SJSA1 (cell line): ENCODE results near the gene PRPH2. TPM values are rescaled to one million over a fixed set of nuclear protein-coding genes. Genes with fewer than 3 reads are reported as not detected.
"Not testable (repeated sequence)": the region's sequence is repeated elsewhere in the genome, so short reads cannot be mapped to it uniquely, and the experiment has no call there.

Source experiments
- DNase-seq, 2 experiments: peaks; one replicate each; pipeline ENCODE4 v3.0.0-alpha.2; 2015 to 2020; ENCODE audit warnings: low spot score in 2 of 2, low read depth in 1 of 2
- H3K27ac ChIP-seq: fragments of 250-450 bp; sonication (Bioruptor Pico); 2 replicates; pipeline ENCODE4 v1.5.1; 2020; ENCODE audit warnings: mild to moderate bottlenecking, moderate library complexity
- H3K27me3 ChIP-seq: fragments of 250-450 bp; sonication (Bioruptor Pico); replicated peaks from 2 replicates; pipeline ENCODE4 v1.5.1; 2020; ENCODE audit warnings: mild to moderate bottlenecking, moderate library complexity
- H3K36me3 ChIP-seq: fragments of 250-450 bp; sonication (Bioruptor Pico); 2 replicates; pipeline ENCODE4 v1.5.1; 2020; ENCODE audit warnings: mild to moderate bottlenecking
- H3K4me1 ChIP-seq: fragments of 250-450 bp; sonication (Bioruptor Pico); replicated peaks from 2 replicates; pipeline ENCODE4 v1.6.1; 2021; ENCODE audit warnings: mild to moderate bottlenecking
- H3K4me3 ChIP-seq: fragments of 250-450 bp; sonication (Bioruptor Pico); 2 replicates; pipeline ENCODE4 v1.5.1; 2020; ENCODE audit warnings: mild to moderate bottlenecking
- H3K9me3 ChIP-seq: fragments of 250-450 bp; sonication (Bioruptor Pico); replicated peaks from 2 replicates; pipeline ENCODE4 v1.5.1; 2020; ENCODE audit warnings: mild to moderate bottlenecking
- total RNA-seq: library from RNA; depleted of rRNA; stranded (reverse); fragments of >200 nt; shearing (Covaris generic); gene quantifications from 2 replicates; pipeline ENCODE4 v1.2.3, GENCODE V29; 2014

The PRPH2 gene
- total RNA-seq, 1 experiment from 2014 or later = not detected

DNA sequence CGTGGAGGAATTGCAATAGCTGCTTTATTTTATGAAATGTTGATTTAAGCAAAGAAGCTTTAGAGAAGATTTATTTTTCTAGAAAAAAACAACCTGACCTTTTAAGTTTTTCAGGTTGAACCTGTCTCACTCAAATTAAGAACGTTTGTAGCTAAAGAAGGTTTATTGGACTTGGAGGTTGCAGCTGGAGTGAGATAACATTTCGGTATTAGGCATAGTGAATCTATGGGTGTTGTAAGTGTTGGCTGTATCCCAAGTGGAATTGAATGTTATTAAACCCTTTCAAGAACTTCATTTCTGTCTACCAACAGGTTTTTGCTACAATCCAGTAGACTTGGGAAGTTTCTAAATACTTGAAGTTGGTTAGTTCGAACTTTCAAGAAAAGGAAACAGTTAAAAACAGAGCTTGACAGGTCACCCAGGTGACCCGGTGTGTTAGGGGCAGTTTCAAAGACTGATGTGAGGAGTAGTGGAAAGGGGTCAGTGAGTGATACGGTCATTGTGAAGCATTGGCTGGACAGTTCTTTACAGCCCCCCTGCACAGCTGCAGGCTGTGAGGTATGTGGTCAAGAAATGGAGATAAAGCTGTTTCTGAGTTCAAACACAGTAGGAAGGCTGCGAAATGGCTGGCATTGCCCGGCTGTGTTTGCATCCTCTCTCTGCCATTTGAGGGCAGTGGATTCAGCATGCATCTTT, 26.0 kb upstream of the PRPH2 start:
- H3K27ac ChIP-seq = no peak overlapping the region
- H3K9me3 ChIP-seq = no peaks in the 10 kb centered on the region

DNA sequence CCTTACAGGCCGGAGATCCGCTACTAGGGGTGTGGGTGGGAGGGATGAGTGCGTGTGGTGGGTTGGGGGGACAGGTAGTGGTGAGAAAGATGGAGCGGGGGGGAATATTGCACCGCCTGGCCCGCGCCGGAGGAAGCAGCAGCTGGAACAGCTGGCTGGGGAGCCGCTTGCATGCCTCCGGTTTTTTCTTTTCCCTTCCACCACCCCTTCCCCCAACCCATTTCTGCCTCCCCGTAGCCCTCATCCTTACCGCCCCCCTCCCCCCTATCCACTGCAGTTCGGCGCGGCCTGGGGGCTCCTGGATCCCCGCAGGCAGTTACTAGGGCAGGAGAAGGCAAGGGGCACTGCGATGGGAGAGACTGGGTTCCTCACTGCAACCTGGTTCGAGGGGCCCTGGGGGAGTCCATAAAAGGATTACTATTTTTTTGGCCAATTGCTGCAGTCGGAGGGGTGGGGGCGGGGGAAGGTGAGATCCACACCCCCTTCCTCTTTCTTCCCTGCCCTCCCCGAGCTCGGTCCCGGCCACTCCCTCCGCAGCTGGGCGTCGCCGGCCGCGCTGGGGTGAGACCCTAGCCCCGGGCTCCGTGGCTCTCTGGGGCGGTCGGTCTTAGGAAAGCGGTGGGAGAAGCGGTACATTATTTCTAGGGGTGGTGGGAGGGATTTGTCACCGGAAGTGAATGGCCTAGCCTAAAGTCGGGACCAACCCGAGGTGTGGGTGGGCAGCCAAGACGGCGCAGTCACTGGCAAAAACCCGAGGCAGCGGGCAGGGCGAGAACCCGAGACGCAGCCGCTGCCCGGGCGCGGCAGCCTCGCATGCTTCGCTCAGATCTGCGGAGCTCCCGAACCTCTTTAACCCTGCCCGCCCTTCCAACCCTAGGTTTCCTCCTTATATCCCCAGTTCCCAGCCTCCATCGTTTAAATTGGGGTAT, 24.3 kb upstream of the PRPH2 start:
- H3K36me3 ChIP-seq = peaks cover 20% of the 10 kb centered on the region
- H3K9me3 ChIP-seq = no peaks in the 10 kb centered on the region
- H3K27ac ChIP-seq = peak overlapping the region; percentile 82
- H3K4me3 ChIP-seq = peak overlapping the region; percentile 73
- DNase-seq = peak; percentile 91 to 96
- H3K27me3 ChIP-seq = no peaks in the 10 kb centered on the region
- peaks cover 14% of the 10 kb centered on the region for H3K4me1 ChIP-seq

More for the DNA sequence above, 26.0 kb upstream of the PRPH2 start:
- H3K4me3 ChIP-seq = peak overlapping the region; percentile 73
- peaks cover 18% of the 10 kb centered on the region for H3K4me1 ChIP-seq
- no peaks in the 10 kb centered on the region for H3K27me3 ChIP-seq
- DNase-seq = no peak
- H3K36me3 ChIP-seq = peaks cover 20% of the 10 kb centered on the region

DNA sequence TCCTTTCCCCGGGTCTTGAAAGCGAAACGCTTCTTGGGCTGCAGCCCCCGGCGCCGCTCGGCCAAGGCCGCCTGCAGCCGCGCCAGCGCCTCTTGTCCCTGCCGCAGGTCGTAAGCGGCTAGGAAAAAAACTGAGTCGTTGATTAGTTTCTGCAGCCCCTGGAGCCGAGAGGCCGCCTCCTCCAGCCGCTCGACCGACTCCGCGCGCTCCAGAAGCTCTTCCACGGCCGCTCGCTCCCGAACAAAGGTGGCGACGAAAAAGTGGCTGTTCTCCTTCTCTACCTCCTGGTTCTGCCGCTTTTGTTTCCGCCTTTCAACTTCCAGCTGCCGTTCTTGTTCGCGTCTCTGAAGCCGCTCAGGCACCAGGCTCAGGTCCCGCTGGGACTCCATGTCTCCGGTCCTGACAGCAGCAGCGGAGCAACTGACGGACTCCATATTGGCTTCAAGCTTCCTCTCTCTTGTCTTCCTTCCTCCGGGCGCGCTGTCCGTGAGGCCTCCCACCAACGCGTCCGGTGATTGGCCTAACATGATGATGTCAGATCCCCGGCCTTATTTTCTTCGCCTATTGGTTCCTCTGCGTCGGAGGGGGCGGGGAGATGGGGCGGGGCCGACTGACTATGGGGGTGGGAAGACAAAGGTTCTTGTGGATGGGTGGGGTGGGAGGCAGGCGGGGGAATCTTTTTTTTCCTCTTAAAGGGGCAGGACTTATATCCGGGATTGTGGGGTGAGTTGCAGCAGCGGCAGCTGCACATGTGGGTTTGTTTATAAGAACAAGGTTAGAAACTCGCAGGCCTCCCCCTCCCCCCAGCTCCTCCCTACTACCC, 23.5 kb upstream of the PRPH2 start, which contains the start of gene TBCC:
TBCC (minus strand) TSS at position 464 of the 823 bp plus-strand sequence; CDS start at position 434, 30 bp downstream.
- H3K4me1 ChIP-seq = peaks cover 13% of the 10 kb centered on the region
- no peaks in the 10 kb centered on the region for H3K9me3 ChIP-seq
- H3K4me3 ChIP-seq = peak within 1 kb of the TSS; percentile 73
- no peaks in the 10 kb centered on the region for H3K27me3 ChIP-seq
- DNase-seq = peak; percentile 90 to 97
- peaks cover 20% of the 10 kb centered on the region for H3K36me3 ChIP-seq
- peak within 1 kb of the TSS; percentile 82 for H3K27ac ChIP-seq

DNA sequence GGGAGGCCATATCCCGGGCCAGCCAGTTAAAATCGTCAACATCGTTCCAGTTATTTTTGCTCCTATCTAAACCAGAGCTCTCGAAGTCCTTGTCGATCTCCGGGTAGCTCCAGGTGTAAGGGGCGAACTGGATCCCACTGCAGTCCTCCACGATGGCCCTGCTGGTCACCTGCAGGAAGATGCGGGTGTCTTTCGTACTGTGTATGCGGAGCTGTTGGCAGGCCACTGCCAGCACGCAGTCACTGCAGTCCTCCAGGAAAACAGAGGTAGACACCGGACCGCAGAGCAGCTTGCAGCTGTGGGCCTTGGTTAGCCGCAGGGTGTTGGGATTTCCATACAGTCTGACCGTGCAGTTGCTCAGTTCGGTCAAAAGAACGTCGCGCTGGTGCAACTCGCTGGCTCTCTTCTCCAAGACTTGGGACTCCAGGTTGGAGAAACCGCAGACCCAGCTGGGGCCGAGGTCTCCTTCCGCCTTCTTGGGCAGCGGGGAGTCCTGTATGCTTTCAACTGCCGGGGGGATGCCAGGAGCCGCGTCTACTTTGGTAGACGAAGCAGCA, 22.8 kb upstream of the PRPH2 start:
- peak overlapping the region; percentile 73 for H3K4me3 ChIP-seq
- no peaks in the 10 kb centered on the region for H3K27me3 ChIP-seq
- H3K27ac ChIP-seq = peak overlapping the region; percentile 65
- no peaks in the 10 kb centered on the region for H3K9me3 ChIP-seq
- H3K36me3 ChIP-seq = peaks cover 20% of the 10 kb centered on the region
- H3K4me1 ChIP-seq = peaks cover 13% of the 10 kb centered on the region
- no peak for DNase-seq

DNA sequence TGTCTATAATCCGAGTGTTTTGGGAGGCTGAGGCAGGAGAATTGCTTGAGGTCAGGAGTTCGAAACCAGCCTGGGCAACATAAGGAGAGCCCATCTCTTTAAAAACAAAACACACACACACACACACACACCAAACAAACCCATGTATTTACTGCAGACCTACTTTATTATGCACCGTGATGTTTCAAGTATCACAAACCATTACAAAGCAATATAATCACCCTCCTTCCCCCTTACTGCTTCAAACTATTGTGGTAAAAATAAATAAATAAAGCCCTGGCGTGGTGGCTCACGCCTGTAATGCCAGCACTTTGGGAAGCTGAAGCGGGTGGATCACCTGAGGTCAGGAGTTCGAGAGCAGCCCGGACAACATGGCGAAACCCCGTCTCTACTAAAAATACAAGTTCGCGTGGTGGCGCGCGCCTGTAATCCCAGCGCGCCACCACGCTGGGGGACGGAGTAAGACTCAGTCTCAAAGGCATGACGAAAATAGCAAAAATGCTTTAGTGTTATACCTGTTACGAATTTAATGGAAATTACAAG, 22.0 kb upstream of the PRPH2 start:
- peaks cover 13% of the 10 kb centered on the region for H3K4me1 ChIP-seq
- H3K4me3 ChIP-seq = peak overlapping the region; percentile 73
- H3K9me3 ChIP-seq = no peaks in the 10 kb centered on the region
- no peak overlapping the region for H3K27ac ChIP-seq
- no peaks in the 10 kb centered on the region for H3K27me3 ChIP-seq
- no peak for DNase-seq
- H3K36me3 ChIP-seq = peaks cover 20% of the 10 kb centered on the region

DNA sequence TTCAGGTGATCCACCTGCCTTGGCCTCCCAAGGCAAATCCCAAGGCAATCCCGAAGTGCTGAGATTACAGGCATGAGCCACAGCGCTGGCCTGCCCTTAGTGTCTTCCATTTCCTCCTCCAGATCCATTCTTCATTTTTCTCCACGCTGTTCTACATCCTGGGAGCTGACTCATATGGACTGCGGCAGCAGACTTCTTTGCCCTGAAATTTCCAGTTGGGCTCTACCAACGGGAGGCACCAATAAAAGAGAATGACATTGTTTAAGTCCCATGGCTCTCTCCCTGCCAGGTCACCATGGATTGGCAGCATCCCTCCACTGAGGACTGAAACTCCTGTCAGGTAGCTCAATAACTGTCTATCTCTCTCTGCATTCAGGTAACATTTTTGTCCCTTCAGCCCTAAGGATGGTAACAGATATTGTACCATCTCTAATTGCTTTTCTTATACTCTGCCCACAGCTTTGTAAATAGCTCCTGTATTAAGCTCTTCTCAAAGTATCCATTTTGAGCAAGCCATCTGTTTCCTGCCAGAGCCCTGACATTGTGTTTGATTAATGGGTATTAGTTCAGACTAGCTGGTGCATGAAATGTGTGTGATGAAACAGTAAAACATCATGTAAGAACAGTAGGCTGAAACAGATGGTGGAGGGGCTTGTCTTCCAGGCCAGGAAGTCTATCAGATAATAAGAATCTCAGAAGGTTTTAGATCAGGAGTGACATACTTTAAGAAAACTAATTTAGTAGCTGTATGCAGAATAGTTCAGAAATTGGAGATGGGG, 19.9 kb upstream of the PRPH2 start:
- DNase-seq = no peak
- no peaks in the 10 kb centered on the region for H3K9me3 ChIP-seq
- H3K36me3 ChIP-seq = peaks cover 20% of the 10 kb centered on the region
- H3K4me1 ChIP-seq = peaks cover 8% of the 10 kb centered on the region
- H3K4me3 ChIP-seq = no peak overlapping the region
- no peak overlapping the region for H3K27ac ChIP-seq
- H3K27me3 ChIP-seq = no peaks in the 10 kb centered on the region

DNA sequence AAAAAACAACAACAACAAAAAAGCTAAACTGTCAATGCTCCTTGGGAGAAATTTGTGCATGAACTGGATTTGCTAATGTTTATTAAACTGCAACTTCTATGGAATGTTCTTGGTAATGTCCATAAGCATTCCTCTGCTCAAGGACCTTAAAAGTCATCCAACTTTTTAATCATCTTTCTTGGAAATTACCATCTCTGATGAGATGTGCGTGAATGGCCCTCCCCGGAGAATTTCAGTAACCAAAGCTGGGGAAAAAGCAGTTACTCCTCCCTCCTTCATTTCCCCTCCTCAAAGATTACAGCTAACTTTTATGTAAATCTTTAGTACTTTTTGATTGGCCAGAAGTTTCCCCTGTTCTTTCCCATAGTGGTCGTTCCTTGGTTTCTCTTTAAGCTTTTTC, 18.3 kb upstream of the PRPH2 start:
- DNase-seq = no peak
- Histone ChIP-seq H3K27ac (no peak overlapping the region), H3K4me1 (peaks cover 8% of the 10 kb centered on the region), H3K36me3 (peaks cover 20% of the 10 kb centered on the region), H3K4me3 (no peak overlapping the region), H3K9me3 (no peaks in the 10 kb centered on the region), H3K27me3 (no peaks in the 10 kb centered on the region)

DNA sequence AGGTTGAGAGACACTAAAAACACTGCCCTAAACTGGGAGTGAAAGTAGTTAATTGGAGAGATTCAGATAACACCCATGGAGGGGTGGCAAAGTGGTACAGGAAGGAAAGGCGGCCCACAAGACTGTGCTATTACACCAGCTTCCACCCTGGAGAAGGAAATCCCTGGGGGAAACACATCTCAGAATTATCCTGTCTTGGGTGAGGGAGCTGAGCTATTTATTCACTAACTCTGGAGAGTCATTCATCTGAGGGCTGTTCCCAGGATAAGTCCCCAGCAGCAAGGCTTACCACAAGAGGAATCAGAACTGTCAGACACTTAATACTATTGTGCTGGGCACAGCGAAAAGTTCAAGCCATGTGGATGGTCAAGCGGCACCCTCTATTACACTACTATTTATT, 13.6 kb upstream of the PRPH2 start:
- Histone ChIP-seq H3K9me3 (no peaks in the 10 kb centered on the region), H3K4me3 (no peak overlapping the region), H3K36me3 (no peaks in the 10 kb centered on the region), H3K27ac (no peak overlapping the region), H3K4me1 (no peaks in the 10 kb centered on the region), H3K27me3 (no peaks in the 10 kb centered on the region)
- no peak for DNase-seq

DNA sequence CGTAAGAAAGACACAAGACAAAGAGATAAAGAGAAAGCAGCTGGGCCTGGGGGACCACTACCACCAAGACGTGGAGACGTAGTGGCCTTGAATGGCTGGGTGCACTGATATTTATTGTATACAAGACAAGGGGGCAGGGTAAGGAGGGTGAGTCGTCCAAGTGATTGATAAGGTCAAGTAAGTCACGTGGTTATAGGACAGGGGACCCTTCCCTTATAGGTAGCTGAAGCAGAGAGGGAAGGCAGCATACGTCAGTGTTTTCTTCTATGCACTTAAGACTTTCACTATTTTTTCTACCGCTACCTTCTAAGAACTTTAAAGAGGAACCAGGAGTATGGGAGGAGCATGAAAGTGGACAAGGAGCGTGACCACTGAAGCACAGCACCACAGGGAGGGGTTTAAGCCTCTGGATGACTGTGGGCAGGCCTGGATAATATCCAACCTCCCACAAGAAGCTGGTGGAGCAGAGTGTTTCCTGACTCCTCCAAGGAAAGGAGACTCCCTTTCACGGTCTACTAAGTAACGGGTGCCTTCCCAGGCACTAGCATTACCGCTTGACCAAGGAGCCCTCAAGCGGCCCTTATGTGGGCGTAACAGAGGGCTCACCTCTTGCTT, 11.6 kb upstream of the PRPH2 start:
- H3K27me3 ChIP-seq, H3K36me3 ChIP-seq, DNase-seq, H3K9me3 ChIP-seq, H3K27ac ChIP-seq, H3K4me1 ChIP-seq, H3K4me3 ChIP-seq: not testable (repeated sequence)

DNA sequence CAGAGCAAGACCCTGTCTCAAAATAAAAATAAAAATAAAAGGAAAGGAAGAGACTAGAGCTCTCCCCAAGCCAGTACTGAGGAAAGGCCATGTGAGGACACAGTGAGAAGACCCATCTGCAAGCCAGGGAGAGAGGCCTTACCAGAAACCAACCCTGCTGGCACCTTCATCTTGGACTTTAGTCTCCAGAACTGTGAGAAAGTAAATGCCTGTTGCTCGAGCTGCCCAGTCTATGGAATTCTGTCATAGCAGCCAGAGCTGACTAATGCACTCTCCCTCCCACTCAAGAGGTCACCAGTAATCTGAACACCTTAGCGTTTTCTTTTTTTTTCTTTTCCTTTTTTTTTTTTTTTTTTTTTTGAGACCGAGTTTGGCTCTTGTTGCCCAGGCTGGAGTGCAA, 7.3 kb upstream of the PRPH2 start:
- DNase-seq = no peak
- Histone ChIP-seq H3K4me1 (no peaks in the 10 kb centered on the region), H3K4me3 (no peak overlapping the region), H3K27me3 (no peaks in the 10 kb centered on the region), H3K27ac (no peak overlapping the region), H3K9me3 (no peaks in the 10 kb centered on the region), H3K36me3 (no peaks in the 10 kb centered on the region)

DNA sequence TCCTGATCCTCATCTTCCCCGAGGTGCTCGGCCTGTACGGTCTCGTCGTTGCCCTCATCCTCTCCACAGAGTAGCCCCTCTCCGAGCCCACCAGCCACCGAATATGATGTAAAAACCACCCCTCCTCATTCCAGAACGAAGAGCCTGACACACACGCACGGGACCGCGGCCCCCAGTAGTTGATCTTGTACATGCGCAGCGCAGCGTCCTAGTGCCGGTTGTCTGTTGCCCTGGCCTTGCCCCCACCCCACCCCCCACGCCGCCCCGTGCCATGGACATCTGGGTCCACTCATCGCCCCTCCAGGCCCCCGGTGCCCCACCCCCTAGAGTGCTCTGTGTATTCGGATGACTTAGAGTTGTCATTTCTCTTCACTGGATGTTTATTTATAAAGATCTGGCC, 5.2 kb upstream of the PRPH2 start:
- Histone ChIP-seq H3K4me3 (no peak overlapping the region), H3K27me3 (no peaks in the 10 kb centered on the region), H3K27ac (no peak overlapping the region), H3K4me1 (no peaks in the 10 kb centered on the region), H3K9me3 (no peaks in the 10 kb centered on the region), H3K36me3 (no peaks in the 10 kb centered on the region)
- DNase-seq = no peak

DNA sequence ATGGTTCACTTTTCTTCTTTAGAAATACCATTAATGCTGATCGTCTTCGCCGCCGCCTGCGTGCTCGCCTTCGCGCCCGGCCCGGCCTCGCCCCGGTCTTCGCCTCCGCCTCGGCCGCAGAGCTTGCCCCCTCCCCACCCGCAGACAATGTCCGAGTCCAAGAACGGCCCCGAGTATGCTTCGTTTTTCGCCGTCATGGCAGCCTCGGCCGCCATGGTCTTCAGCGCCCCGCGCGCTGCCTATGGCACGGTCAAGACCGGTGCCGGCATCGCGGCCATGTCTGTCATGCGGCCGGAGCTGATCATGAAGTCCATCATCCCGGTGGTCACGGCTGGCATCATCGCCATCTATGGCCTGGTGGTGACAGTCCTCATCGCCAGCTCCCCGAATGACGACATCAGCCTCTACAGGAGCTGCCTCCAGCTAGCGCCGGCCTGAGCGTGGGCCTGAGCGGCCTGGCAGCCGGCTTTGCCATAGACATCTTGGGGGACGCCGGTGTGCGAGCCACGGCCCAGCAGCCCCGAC, 4.8 kb upstream of the PRPH2 start:
- no peak for DNase-seq
- no peaks in the 10 kb centered on the region for H3K36me3 ChIP-seq
- H3K9me3 ChIP-seq = no peaks in the 10 kb centered on the region
- no peak overlapping the region for H3K27ac ChIP-seq
- H3K4me3 ChIP-seq = no peak overlapping the region
- no peaks in the 10 kb centered on the region for H3K27me3 ChIP-seq
- H3K4me1 ChIP-seq = no peaks in the 10 kb centered on the region
